ENCODE results near the gene DDX56.
"Not testable (repeated sequence)": the region's sequence is repeated elsewhere in the genome, so short reads cannot be mapped to it uniquely, and the experiment has no call there.

DDX56 gene

GRCh38 chr7:44607141-44608068 lies 33.7 kb upstream of the DDX56 start:
- no peak for DNase-seq (ENCODE audit: low read depth)
- no peak for TF ChIP-seq CTCF (IDR thresholded peaks at IDR 0.05; ENCODE audit: insufficient read depth, low read depth, low read length, missing control alignments)
- peak overlapping the region; percentile 87 for H3K4me3 ChIP-seq (ENCODE audit: low read depth, low read length)

- H3K4me3 ChIP-seq (ENCODE audit: low read depth, low read length) = peak within 1 kb of the TSS; percentile 87
- no peak for TF ChIP-seq CTCF (IDR thresholded peaks at IDR 0.05; ENCODE audit: insufficient read depth, low read depth, low read length, missing control alignments)
- peak; percentile 99 for DNase-seq (ENCODE audit: low read depth)
Observed at GRCh38 chr7:44606341-44607140, 32.8 kb upstream of the DDX56 start, which contains the start of gene OGDH. Gene OGDH, plus strand, starts transcription at chr7:44606627. Its CDS starts 17,717 bp downstream, at chr7:44624344.

GRCh38 chr7:44604941-44605340 lies 31.2 kb upstream of the DDX56 start:
- no peak for DNase-seq (ENCODE audit: low read depth)
- no peak overlapping the region for H3K4me3 ChIP-seq (ENCODE audit: low read depth, low read length)
- TF ChIP-seq CTCF (IDR thresholded peaks at IDR 0.05; ENCODE audit: insufficient read depth, low read depth, low read length, missing control alignments) = no peak

GRCh38 chr7:44603193-44603592 lies 29.5 kb upstream of the DDX56 start:
- DNase-seq (ENCODE audit: low read depth) = no peak
- TF ChIP-seq CTCF (IDR thresholded peaks at IDR 0.05; ENCODE audit: insufficient read depth, low read depth, low read length, missing control alignments) = no peak
- H3K4me3 ChIP-seq (ENCODE audit: low read depth, low read length) = no peak overlapping the region

GRCh38 chr7:44602576-44602910 lies 28.8 kb upstream of the DDX56 start:
- H3K4me3 ChIP-seq (ENCODE audit: low read depth, low read length) = no peak overlapping the region
- TF ChIP-seq CTCF (IDR thresholded peaks at IDR 0.05; ENCODE audit: insufficient read depth, low read depth, low read length, missing control alignments) = no peak
- no peak for DNase-seq (ENCODE audit: low read depth)

GRCh38 chr7:44599222-44599621 lies 25.5 kb upstream of the DDX56 start:
- H3K4me3 ChIP-seq (ENCODE audit: low read depth, low read length) = no peak overlapping the region
- no peak for TF ChIP-seq CTCF (IDR thresholded peaks at IDR 0.05; ENCODE audit: insufficient read depth, low read depth, low read length, missing control alignments)
- DNase-seq (ENCODE audit: low read depth) = no peak

GRCh38 chr7:44597181-44597580 lies 23.5 kb upstream of the DDX56 start:
- not testable (repeated sequence) for H3K4me3 ChIP-seq (ENCODE audit: low read depth, low read length); DNase-seq (ENCODE audit: low read depth)
